Nephron (organoid): ENCODE results near the gene THY1.

Experiments used
- H3K27ac Mint-ChIP-seq, 3 experiments: 2 replicates each; pipeline ENCODE4 v1.8.0; 2020; ENCODE audit warnings: mixed read lengths in 3 of 3, mild to moderate bottlenecking in 2 of 3, moderate library complexity in 1 of 3
- H3K27me3 Mint-ChIP-seq: 2 replicates; pipeline ENCODE4 v1.8.0; 2021; ENCODE audit warnings: low read depth, mild to moderate bottlenecking, moderate library complexity, mixed read lengths
- H3K36me3 Mint-ChIP-seq: 2 replicates; pipeline ENCODE4 v1.8.0; 2020; ENCODE audit warnings: low read depth, mixed read lengths
- H3K4me1 Mint-ChIP-seq: 2 replicates; pipeline ENCODE4 v1.8.0; 2020; ENCODE audit warnings: mixed read lengths
- H3K4me3 Mint-ChIP-seq, 3 experiments: 2 replicates each; pipeline ENCODE4 v1.8.0; 2020; ENCODE audit warnings: mild to moderate bottlenecking in 3 of 3, mixed read lengths in 3 of 3, moderate library complexity in 2 of 3
- H3K9me3 Mint-ChIP-seq: 2 replicates; pipeline ENCODE4 v1.8.0; 2020; ENCODE audit warnings: mixed read lengths
- TF ChIP-seq, protein P1 (sequence below), 3 experiments: fragments of 200-600 bp; sonication (generic); IDR thresholded peaks; one replicate each; pipeline ENCODE4 v1.5.0; 2021; ENCODE audit warnings: antibody characterized with exemption in 3 of 3; ENCODE audit not compliant: unreplicated experiment in 3 of 3

The THY1 gene

DNA sequence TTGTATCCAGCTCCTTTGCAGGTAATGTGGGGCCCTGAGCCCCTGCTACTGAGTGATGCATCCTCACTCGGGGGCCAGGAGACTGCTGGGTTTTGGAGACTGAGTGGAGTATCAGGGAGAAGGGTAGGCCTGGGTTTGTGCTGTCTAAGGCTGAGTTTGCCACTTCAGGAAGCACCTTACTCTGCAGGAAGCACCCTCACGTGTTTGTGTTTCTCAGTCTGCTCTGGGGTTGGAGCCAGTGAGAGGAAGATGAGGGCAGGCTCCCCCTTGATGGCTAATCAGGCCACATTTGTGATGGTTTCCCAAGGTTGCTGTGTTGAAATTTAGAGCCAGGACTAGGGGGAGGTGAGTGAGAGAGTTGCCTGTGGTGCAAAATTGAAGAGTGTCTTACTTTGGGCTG, 13.7 kb upstream of the THY1 start:
- Mint-ChIP-seq H3K4me3 (no peak overlapping the region), H3K4me1 (peaks cover 43% of the 10 kb centered on the region), H3K27me3 (peaks cover 26% of the 10 kb centered on the region), H3K9me3 (peaks cover 2% of the 10 kb centered on the region), H3K27ac (peak overlapping the region in 1 of 3 experiments; percentile 41), H3K36me3 (no peaks in the 10 kb centered on the region)
- TF ChIP-seq, protein P1, sequence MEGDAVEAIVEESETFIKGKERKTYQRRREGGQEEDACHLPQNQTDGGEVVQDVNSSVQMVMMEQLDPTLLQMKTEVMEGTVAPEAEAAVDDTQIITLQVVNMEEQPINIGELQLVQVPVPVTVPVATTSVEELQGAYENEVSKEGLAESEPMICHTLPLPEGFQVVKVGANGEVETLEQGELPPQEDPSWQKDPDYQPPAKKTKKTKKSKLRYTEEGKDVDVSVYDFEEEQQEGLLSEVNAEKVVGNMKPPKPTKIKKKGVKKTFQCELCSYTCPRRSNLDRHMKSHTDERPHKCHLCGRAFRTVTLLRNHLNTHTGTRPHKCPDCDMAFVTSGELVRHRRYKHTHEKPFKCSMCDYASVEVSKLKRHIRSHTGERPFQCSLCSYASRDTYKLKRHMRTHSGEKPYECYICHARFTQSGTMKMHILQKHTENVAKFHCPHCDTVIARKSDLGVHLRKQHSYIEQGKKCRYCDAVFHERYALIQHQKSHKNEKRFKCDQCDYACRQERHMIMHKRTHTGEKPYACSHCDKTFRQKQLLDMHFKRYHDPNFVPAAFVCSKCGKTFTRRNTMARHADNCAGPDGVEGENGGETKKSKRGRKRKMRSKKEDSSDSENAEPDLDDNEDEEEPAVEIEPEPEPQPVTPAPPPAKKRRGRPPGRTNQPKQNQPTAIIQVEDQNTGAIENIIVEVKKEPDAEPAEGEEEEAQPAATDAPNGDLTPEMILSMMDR (IDR thresholded peaks at IDR 0.05; ENCODE audit: unreplicated experiment in 3 of 3): no peak

DNA sequence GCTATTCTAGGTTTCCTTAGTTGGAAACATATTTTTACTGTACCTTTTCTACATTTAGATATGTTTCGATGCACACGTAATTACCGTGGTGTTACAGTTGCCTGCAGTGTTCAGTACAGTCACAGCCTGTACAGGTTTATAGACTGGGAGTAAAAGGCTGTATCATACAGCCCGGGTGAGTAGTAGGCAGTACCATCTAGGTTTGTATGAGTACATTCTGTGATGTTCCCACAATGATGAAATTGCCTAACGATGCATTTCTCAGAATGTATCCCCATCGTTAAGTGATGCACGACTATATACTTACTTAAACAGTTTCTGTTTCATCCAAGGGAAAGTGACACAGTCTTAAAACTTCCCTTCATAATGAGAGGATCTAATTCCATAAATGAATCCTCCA, 13.1 kb upstream of the THY1 start:
- TF ChIP-seq, protein P1 (IDR thresholded peaks at IDR 0.05; ENCODE audit: unreplicated experiment in 3 of 3): no peak
- Mint-ChIP-seq H3K9me3 (peaks cover 2% of the 10 kb centered on the region), H3K36me3 (no peaks in the 10 kb centered on the region), H3K27ac (peak overlapping the region in 1 of 3 experiments; percentile 41), H3K4me1 (peaks cover 48% of the 10 kb centered on the region), H3K4me3 (no peak overlapping the region), H3K27me3 (peaks cover 30% of the 10 kb centered on the region)

DNA sequence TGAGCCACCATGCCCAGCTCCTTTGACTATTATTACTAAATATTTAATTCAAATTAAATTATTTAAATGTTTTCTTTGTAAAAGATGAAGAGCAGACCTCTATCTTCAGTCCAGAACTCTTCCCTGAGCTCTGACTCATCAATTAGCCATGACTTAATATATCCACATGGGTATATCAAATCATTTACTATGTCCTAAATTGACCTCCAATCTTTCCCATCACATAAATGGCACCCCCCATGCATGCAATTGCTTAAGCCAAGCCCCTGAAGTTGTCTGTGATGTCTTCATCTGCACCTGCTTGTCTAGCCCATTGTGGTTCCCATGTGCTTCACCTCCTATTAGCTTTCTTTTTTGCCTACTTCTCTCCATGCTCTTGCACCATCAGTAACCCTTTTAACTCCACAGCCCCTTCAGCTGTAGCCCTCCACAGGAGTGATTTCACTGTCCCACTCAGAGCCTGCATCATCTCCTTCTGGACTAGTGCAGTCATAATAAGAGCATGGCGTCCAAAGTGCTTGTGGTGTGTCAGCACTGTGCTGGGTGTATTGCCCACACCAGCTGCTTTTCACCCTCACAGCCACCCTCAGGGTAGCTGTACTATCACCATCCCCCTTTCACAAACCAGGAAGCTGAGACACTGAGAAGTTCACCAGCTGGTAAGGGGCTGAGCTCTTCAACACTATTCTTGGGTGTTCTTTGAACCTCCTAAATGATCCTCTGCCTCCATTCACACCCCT, 11.8 kb upstream of the THY1 start:
- Mint-ChIP-seq H3K27ac (peak overlapping the region; percentile 38 to 53 (median 50)), H3K27me3 (peaks cover 25% of the 10 kb centered on the region), H3K9me3 (peaks cover 2% of the 10 kb centered on the region), H3K4me3 (peak overlapping the region in 1 of 3 experiments; percentile 2), H3K4me1 (peaks cover 55% of the 10 kb centered on the region), H3K36me3 (no peaks in the 10 kb centered on the region)
- TF ChIP-seq, protein P1 (IDR thresholded peaks at IDR 0.05; ENCODE audit: unreplicated experiment in 3 of 3): no peak

DNA sequence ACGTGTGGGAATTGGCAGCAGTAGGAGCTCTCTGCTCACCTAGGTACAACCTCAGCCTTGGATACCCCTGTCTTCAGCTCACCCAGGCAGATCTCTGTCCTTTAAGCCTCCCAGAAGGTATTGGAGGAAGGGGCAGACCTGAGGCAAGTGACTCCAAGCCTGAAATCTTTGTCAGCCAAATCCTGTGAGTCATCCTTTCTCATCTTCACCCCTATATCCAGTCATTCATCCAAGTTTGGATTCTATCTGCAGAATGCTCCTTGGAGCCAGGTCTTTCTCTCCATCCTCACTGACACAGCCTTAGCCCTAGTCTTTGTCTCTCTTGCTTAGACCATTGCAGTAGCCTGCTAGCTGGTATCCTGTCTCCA, 10.4 kb upstream of the THY1 start:
- TF ChIP-seq, protein P1 (IDR thresholded peaks at IDR 0.05; ENCODE audit: unreplicated experiment in 3 of 3): no peak
- peaks cover 51% of the 10 kb centered on the region for H3K4me1 Mint-ChIP-seq
- peaks cover 2% of the 10 kb centered on the region for H3K9me3 Mint-ChIP-seq
- peak overlapping the region in 2 of 3 experiments; percentile 33 to 47 for H3K4me3 Mint-ChIP-seq
- no peaks in the 10 kb centered on the region for H3K36me3 Mint-ChIP-seq
- peak overlapping the region; percentile 87 to 98 (median 95) for H3K27ac Mint-ChIP-seq
- H3K27me3 Mint-ChIP-seq: peaks cover 25% of the 10 kb centered on the region

GRCh38 chr11:119432484-119433357, 9.7 kb upstream of the THY1 start:
- Mint-ChIP-seq H3K36me3 (no peaks in the 10 kb centered on the region), H3K4me3 (peak overlapping the region in 2 of 3 experiments; percentile 33 to 47), H3K4me1 (peaks cover 51% of the 10 kb centered on the region), H3K27me3 (peaks cover 25% of the 10 kb centered on the region), H3K27ac (peak overlapping the region; percentile 87 to 98 (median 95)), H3K9me3 (peaks cover 2% of the 10 kb centered on the region)
- TF ChIP-seq, protein P1 (IDR thresholded peaks at IDR 0.05; ENCODE audit: unreplicated experiment in 3 of 3): no peak
